Thoracic aorta (tissue), 2 donors: ENCODE data around the gene TM4SF20. TPM values are rescaled to one million over a fixed set of nuclear protein-coding genes. Genes with fewer than 3 reads are reported as not detected.
"Not testable (repeated sequence)": the region's sequence is repeated elsewhere in the genome, so short reads cannot be mapped to it uniquely, and the experiment has no call there.

Experiments
- ATAC-seq: fragments of 150-250 bp; one replicate; pipeline ENCODE4 v1.8.0; 2017; ENCODE audit warnings: low read depth; ENCODE audit not compliant: insufficient number of reproducible peaks, low FRiP score
- DNase-seq: peaks from one replicate; pipeline ENCODE4 v3.0.0-alpha.2; 2020; ENCODE audit warnings: low spot score
- H3K27ac ChIP-seq, 2 donors: fragments of 200-600 bp; sonication (generic); 1 replicate in 1 of 2; 2 replicates in 1 of 2; pipeline ENCODE4 v1.5.1; 2016; ENCODE audit warnings: mild to moderate bottlenecking in 2 of 2, moderate library complexity in 2 of 2
- H3K27me3 ChIP-seq: fragments of 200-600 bp; sonication (generic); replicated peaks from 2 replicates; pipeline ENCODE4 v1.6.0; 2016; ENCODE audit warnings: mild to moderate bottlenecking; ENCODE audit not compliant: insufficient read depth
- H3K36me3 ChIP-seq: fragments of 200-600 bp; sonication (generic); one replicate; pipeline ENCODE4 v1.5.1; 2016
- H3K4me1 ChIP-seq, 2 donors: fragments of 200-600 bp; sonication (generic); 1 replicate in 1 of 2; 2 replicates in 1 of 2; pipeline versions ENCODE4 v1.5.1 to v1.6.0; 2016; ENCODE audit warnings: low read depth in 2 of 2, mild to moderate bottlenecking in 1 of 2; ENCODE audit not compliant: control insufficient read depth in 1 of 2
- H3K4me3 ChIP-seq: fragments of 200-600 bp; sonication (generic); 2 replicates; pipeline ENCODE4 v1.5.1; 2016; ENCODE audit warnings: mild to moderate bottlenecking
- H3K9me3 ChIP-seq: fragments of 200-600 bp; sonication (generic); 2 replicates; pipeline ENCODE4 v1.5.1; 2016
- CTCF ChIP-seq: fragments of 200-600 bp; sonication (generic); IDR thresholded peaks from one replicate; pipeline ENCODE4 v1.5.1; 2019; ENCODE audit warnings: antibody characterized with exemption
- total RNA-seq, 2 donors: library from RNA; depleted of rRNA; stranded (reverse); fragments of >200 nt; gene quantifications; one replicate each; pipeline versions ENCODE4 v1.1.0 to v1.2.3, GENCODE V29; 2016

TM4SF20 gene
- total RNA-seq, 2 donors from 2014 or later = not detected

GRCh38 chr2:227365833-227366232 lies 13.3 kb downstream of the TM4SF20 start:
- H3K4me3 ChIP-seq = no peak overlapping the region
- no peak for DNase-seq
- H3K36me3 ChIP-seq = no peaks in the 10 kb centered on the region
- ATAC-seq = no peak
- no peak for TF ChIP-seq CTCF
- no peaks in the 10 kb centered on the region for H3K27me3 ChIP-seq
- H3K9me3 ChIP-seq = no peaks in the 10 kb centered on the region
- peaks cover 15 to 41% of the 10 kb centered on the region in 2 donors for H3K4me1 ChIP-seq
- peak overlapping the region; percentile 81 to 86 for H3K27ac ChIP-seq

DNA sequence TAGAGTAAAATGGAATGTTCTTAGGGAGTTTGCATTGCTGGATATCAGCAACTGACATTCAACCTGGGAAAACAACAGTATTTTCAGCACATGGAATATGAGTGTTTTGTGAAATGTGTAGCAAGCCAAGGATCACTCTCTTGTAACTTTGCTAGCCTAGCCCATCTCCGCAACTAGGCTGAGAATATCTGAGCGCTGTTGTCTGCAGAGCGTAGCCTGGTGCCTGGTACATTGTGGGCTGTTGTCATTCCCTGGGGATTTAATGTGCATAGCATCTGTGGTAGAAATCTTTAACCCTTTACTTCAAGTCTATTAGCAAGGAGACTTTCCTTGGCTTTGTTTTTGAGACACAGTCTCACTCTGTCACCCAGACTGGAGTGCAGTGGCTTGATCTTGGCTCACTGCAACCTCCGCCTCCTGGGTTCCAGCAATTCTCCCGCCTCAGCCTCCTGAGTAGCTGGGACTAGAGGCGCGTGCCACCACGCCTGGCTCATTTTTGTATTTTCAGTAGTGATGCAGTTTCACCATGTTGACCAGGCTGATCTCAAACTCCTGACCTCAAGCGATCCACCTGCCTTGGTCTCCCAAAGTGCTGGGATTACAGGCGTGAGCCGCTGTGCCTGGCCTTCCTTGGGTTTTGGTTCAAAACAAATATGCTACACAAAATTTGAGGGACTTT lies 14.4 kb downstream of the TM4SF20 start:
- not testable (repeated sequence) for H3K9me3 ChIP-seq, H3K4me3 ChIP-seq, DNase-seq, H3K36me3 ChIP-seq, H3K27me3 ChIP-seq
- Histone ChIP-seq H3K4me1 (peaks cover 14 to 34% of the 10 kb centered on the region in 2 donors), H3K27ac (peak overlapping the region; percentile 42 to 54)
- ATAC-seq = peak; percentile 42

DNA sequence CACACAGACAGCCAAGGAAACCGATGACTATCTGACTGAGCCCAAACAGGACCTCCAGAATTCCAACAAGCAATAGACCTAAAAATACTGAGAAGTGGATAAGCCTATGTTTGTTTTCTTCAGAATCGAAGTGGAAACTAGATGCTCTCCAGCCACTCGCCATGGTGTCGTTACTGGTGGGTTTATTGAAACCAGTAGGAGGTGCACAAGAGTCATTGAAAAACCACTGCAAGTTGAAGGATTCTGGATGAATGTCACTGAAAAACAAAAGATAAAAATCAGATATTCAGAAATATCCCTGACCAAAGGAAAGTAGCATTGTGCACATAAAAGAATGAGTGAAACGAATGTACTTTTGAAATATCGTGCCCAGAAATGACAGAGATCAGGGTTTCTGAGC lies 15.3 kb downstream of the TM4SF20 start:
- H3K36me3 ChIP-seq = peaks cover 3% of the 10 kb centered on the region
- H3K27ac ChIP-seq = peak overlapping the region in 1 of 2 donors; percentile 19
- no peaks in the 10 kb centered on the region for H3K27me3 ChIP-seq
- ATAC-seq (no peak), DNase-seq (no peak)
- TF ChIP-seq CTCF = no peak
- no peak overlapping the region for H3K4me3 ChIP-seq
- no peaks in the 10 kb centered on the region for H3K9me3 ChIP-seq
- peaks cover 14 to 34% of the 10 kb centered on the region in 2 donors for H3K4me1 ChIP-seq

GRCh38 chr2:227360351-227360750 lies 18.8 kb downstream of the TM4SF20 start:
- no peak for TF ChIP-seq CTCF
- ATAC-seq (no peak), DNase-seq (no peak)
- Histone ChIP-seq H3K36me3 (peaks cover 35% of the 10 kb centered on the region), H3K27me3 (no peaks in the 10 kb centered on the region), H3K27ac (no peak overlapping the region), H3K4me3 (no peak overlapping the region), H3K9me3 (no peaks in the 10 kb centered on the region), H3K4me1 (peaks cover 9 to 13% of the 10 kb centered on the region in 2 donors)

GRCh38 chr2:227351639-227352038 lies 27.5 kb downstream of the TM4SF20 start:
- Histone ChIP-seq H3K4me1 (no peaks in the 10 kb centered on the region), H3K36me3 (peaks cover 15% of the 10 kb centered on the region), H3K27ac (no peak overlapping the region), H3K27me3 (no peaks in the 10 kb centered on the region), H3K9me3 (no peaks in the 10 kb centered on the region), H3K4me3 (no peak overlapping the region)
- TF ChIP-seq CTCF = no peak
- DNase-seq (no peak), ATAC-seq (no peak)
